GM18519 (cell line): ENCODE results near the gene ARHGAP45.
A peak's percentile ranks its signal among the peaks of the same experiment; 100 is the strongest.

Experiments used
- ATAC-seq: cut with Tn5 transposase; IDR thresholded peaks from one replicate; pipeline ENCODE4 v1.9.1; 2021; ENCODE audit warnings: mild to moderate bottlenecking, moderate library complexity; ENCODE audit not compliant: unreplicated experiment, low FRiP score

ARHGAP45 gene

GRCh38 chr19:1069009-1069779 is 2.2 kb downstream of the ARHGAP45 start:
- no peak for ATAC-seq

GRCh38 chr19:1070576-1070930 is 3.6 kb downstream of the ARHGAP45 start:
- ATAC-seq: no peak

GRCh38 chr19:1070931-1071791 is 4.2 kb downstream of the ARHGAP45 start:
- no peak for ATAC-seq

- ATAC-seq: no peak
Measured at GRCh38 chr19:1072371-1073015, 5.5 kb downstream of the ARHGAP45 start.

- no peak for ATAC-seq
Measured at GRCh38 chr19:1073063-1073955, 6.3 kb downstream of the ARHGAP45 start.

GRCh38 chr19:1073956-1074517 is 7.1 kb downstream of the ARHGAP45 start:
- ATAC-seq: no peak

GRCh38 chr19:1074544-1075283 is 7.7 kb downstream of the ARHGAP45 start:
- ATAC-seq: peak; percentile 34

- no peak for ATAC-seq
Measured at GRCh38 chr19:1076046-1076386, 9.0 kb downstream of the ARHGAP45 start.

GRCh38 chr19:1076951-1077350 is 10.0 kb downstream of the ARHGAP45 start:
- ATAC-seq: peak; percentile 46

- ATAC-seq: no peak
Measured at GRCh38 chr19:1079566-1080111, 12.7 kb downstream of the ARHGAP45 start.

- no peak for ATAC-seq
Measured at GRCh38 chr19:1080360-1081161, 13.6 kb downstream of the ARHGAP45 start.

GRCh38 chr19:1081301-1082164 is 14.6 kb downstream of the ARHGAP45 start:
- ATAC-seq: no peak

GRCh38 chr19:1082165-1082927 is 15.4 kb downstream of the ARHGAP45 start:
- no peak for ATAC-seq

GRCh38 chr19:1082928-1083816 is 16.2 kb downstream of the ARHGAP45 start:
- ATAC-seq: no peak

GRCh38 chr19:1084024-1084868 is 17.3 kb downstream of the ARHGAP45 start:
- ATAC-seq: no peak
